Duodenal mucosa (tissue), 2 donors: Measurements from ENCODE around the gene PRR33.

Experiments used
- H3K27ac ChIP-seq: one replicate; pipeline ENCODE4 v1.7.0; 2013; ENCODE audit warnings: low read depth, low read length
- H3K27me3 ChIP-seq, 2 donors: one replicate each; pipeline ENCODE4 v1.7.0; 2013; ENCODE audit warnings: low read length in 2 of 2, control low read depth in 1 of 2; ENCODE audit not compliant: insufficient read depth in 2 of 2, control insufficient read depth in 1 of 2
- H3K36me3 ChIP-seq, 2 donors: one replicate each; pipeline ENCODE4 v1.7.0; 2013; ENCODE audit warnings: low read length in 2 of 2, control low read depth in 1 of 2; ENCODE audit not compliant: insufficient read depth in 2 of 2, control insufficient read depth in 1 of 2
- H3K4me1 ChIP-seq, 2 donors: one replicate each; pipeline ENCODE4 v1.7.0; 2013; ENCODE audit warnings: low read length in 2 of 2, control low read depth in 1 of 2; ENCODE audit not compliant: insufficient read depth in 2 of 2, control insufficient read depth in 1 of 2
- H3K4me3 ChIP-seq, 2 donors: one replicate each; pipeline ENCODE4 v1.7.0; 2013; ENCODE audit warnings: low read length in 2 of 2, low read depth in 1 of 2
- H3K9ac ChIP-seq, 2 donors: one replicate each; pipeline ENCODE4 v1.7.0; 2013; ENCODE audit warnings: low read length in 2 of 2, low read depth in 1 of 2
- H3K9me3 ChIP-seq, 2 donors: one replicate each; pipeline ENCODE4 v1.7.0; 2013; ENCODE audit warnings: low read length in 2 of 2, control low read depth in 1 of 2; ENCODE audit not compliant: control insufficient read depth in 1 of 2

The PRR33 gene

GRCh38 chr11:1839204-1839923, 52.3 kb downstream of the PRR33 start:
- no peaks in the 10 kb centered on the region for H3K9me3 ChIP-seq
- H3K27ac ChIP-seq, result no peak overlapping the region
- no peaks in the 10 kb centered on the region for H3K27me3 ChIP-seq
- H3K36me3 ChIP-seq, result no peaks in the 10 kb centered on the region
- peaks cover 7 to 11% of the 10 kb centered on the region in 2 donors for H3K4me1 ChIP-seq
- no peak overlapping the region for H3K4me3 ChIP-seq
- no peak overlapping the region for H3K9ac ChIP-seq

- Histone ChIP-seq H3K9ac (no peak within 1 kb of the TSS), H3K4me1 (peaks cover 9 to 11% of the 10 kb centered on the region in 2 donors), H3K27me3 (no peaks in the 10 kb centered on the region), H3K4me3 (no peak within 1 kb of the TSS), H3K27ac (peak within 1 kb of the TSS; percentile 10), H3K36me3 (no peaks in the 10 kb centered on the region), H3K9me3 (no peaks in the 10 kb centered on the region)
These were observed 53.1 kb downstream of the PRR33 start, which contains the start of gene TNNI2 for GRCh38 chr11:1838426-1839144. Gene TNNI2, plus strand, starts transcription at chr11:1838981. Its CDS starts 716 bp downstream, at chr11:1839697.
